Esophagus squamous epithelium (tissue), 5 donors: ENCODE results near the gene RABGAP1L. TPM values are rescaled to one million over a fixed set of nuclear protein-coding genes. Genes with fewer than 3 reads are reported as not detected.

Source experiments
- DNase-seq: peaks from one replicate; lab custom pipeline; 2025; lab: John Stamatoyannopoulos, UW
- H3K27ac ChIP-seq, 4 donors: fragments of 200-600 bp; sonication (generic); one replicate each; pipeline ENCODE4 v1.5.1; 2016 to 2019; ENCODE audit warnings: mild to moderate bottlenecking in 1 of 4
- H3K27me3 ChIP-seq, 4 donors: fragments of 200-600 bp; sonication (generic); 1 replicate in 3 of 4; 2 replicates in 1 of 4; pipeline versions ENCODE4 v1.5.1 to v1.6.0; 2017 to 2021; ENCODE audit warnings: antibody characterized with exemption in 1 of 4
- H3K36me3 ChIP-seq, 3 donors: fragments of 200-600 bp; sonication (generic); one replicate each; pipeline ENCODE4 v1.5.1; 2016 to 2019
- H3K4me1 ChIP-seq, 3 donors: fragments of 200-600 bp; sonication (generic); one replicate each; pipeline ENCODE4 v1.5.1; 2017 to 2019
- H3K4me3 ChIP-seq, 4 donors: fragments of 200-600 bp; sonication (generic); 1 replicate in 3 of 4; 2 replicates in 1 of 4; pipeline ENCODE4 v1.5.1; 2016 to 2019; ENCODE audit warnings: mild to moderate bottlenecking in 2 of 4, moderate library complexity in 1 of 4
- H3K9me3 ChIP-seq, 3 donors: fragments of 200-600 bp; sonication (generic); one replicate each; pipeline ENCODE4 v1.5.1; 2016 to 2019
- CTCF ChIP-seq, 6 experiments: fragments of 450-650 bp in 4 of 6; fragments of 200-600 bp in 2 of 6; sonication (generic) in 2 of 6; IDR thresholded peaks; one replicate each; pipeline ENCODE4 v1.5.1; 2016 to 2019; ENCODE audit warnings: antibody characterized with exemption in 6 of 6, mild to moderate bottlenecking in 4 of 6, moderate library complexity in 4 of 6
- POLR2A ChIP-seq, 4 donors: fragments of 450-650 bp; IDR thresholded peaks; one replicate each; pipeline ENCODE4 v1.6.1; 2017; ENCODE audit warnings: antibody characterized with exemption in 4 of 4, mild to moderate bottlenecking in 4 of 4, moderate library complexity in 3 of 4
- WGBS, 2 donors: methylation state at CpG; one replicate each; pipeline ENCODE4 v1.1.5; 2018; 5-methylcytosine and 5-hydroxymethylcytosine counted together
- intact Hi-C: fragments of 100-400 bp; cut with DNase I; formaldehyde crosslinking; loops from one replicate; pipeline ENCODE4 v1.15.0; 2022
- total RNA-seq, 4 donors: library from RNA; depleted of rRNA; stranded (reverse); fragments of >200 nt; gene quantifications; one replicate each; pipeline ENCODE4 v1.1.0, GENCODE V29; 2016
- donor health status: DM: yes; HTN: yes; CAD: no.

Gene RABGAP1L
- total RNA-seq, 4 donors from 2014 or later, result 35.7 to 45.6 (median 41.0) TPM

GRCh38 chr1:174149216-174149615, 10.1 kb upstream of the RABGAP1L start:
- 58 to 61% methylated on average over 4 of the region's 4 CpGs for WGBS, 2 donors
- TF ChIP-seq POLR2A (IDR thresholded peaks at IDR 0.05) (no peak), CTCF (IDR thresholded peaks at IDR 0.05) (no peak)
- intact Hi-C loops, result no loop called here
- H3K27ac ChIP-seq, result no peak overlapping the region
- H3K36me3 ChIP-seq, result no peaks in the 10 kb centered on the region
- no peak overlapping the region for H3K4me3 ChIP-seq
- no peak for DNase-seq
- H3K4me1 ChIP-seq, result peaks cover 0 to 21% (median 6%) of the 10 kb centered on the region in 3 donors
- H3K9me3 ChIP-seq, result no peaks in the 10 kb centered on the region
- H3K27me3 ChIP-seq, result no peaks in the 10 kb centered on the region

- TF ChIP-seq CTCF (IDR thresholded peaks at IDR 0.05) (no peak), POLR2A (IDR thresholded peaks at IDR 0.05) (no peak)
- WGBS, 2 donors, result 100% methylated on average over 2 of the region's 2 CpGs
- H3K9me3 ChIP-seq, result no peaks in the 10 kb centered on the region
- no peak for DNase-seq
- no peaks in the 10 kb centered on the region for H3K36me3 ChIP-seq
- intact Hi-C loops, result no loop called here
- peaks cover 0 to 21% (median 6%) of the 10 kb centered on the region in 3 donors for H3K4me1 ChIP-seq
- no peak overlapping the region for H3K4me3 ChIP-seq
- H3K27ac ChIP-seq, result no peak overlapping the region
- no peaks in the 10 kb centered on the region for H3K27me3 ChIP-seq
Measured at GRCh38 chr1:174150499-174150898, 8.8 kb upstream of the RABGAP1L start.

- intact Hi-C loops, result no loop called here
- WGBS, 2 donors, result 33 to 42% methylated on average over 1 of the region's 1 CpG
- Histone ChIP-seq H3K27ac (peak overlapping the region in 1 of 4 donors; percentile 23), H3K9me3 (no peaks in the 10 kb centered on the region), H3K36me3 (no peaks in the 10 kb centered on the region), H3K4me3 (no peak overlapping the region), H3K27me3 (no peaks in the 10 kb centered on the region), H3K4me1 (peaks cover 0 to 33% (median 6%) of the 10 kb centered on the region in 3 donors)
- no peak for DNase-seq
- no peak for TF ChIP-seq POLR2A (IDR thresholded peaks at IDR 0.05)
- no peak for TF ChIP-seq CTCF (IDR thresholded peaks at IDR 0.05)
Measured at GRCh38 chr1:174152427-174152826, 6.9 kb upstream of the RABGAP1L start.

- Histone ChIP-seq H3K27ac (peak overlapping the region in 1 of 4 donors; percentile 23), H3K4me1 (peaks cover 0 to 41% (median 6%) of the 10 kb centered on the region in 3 donors), H3K27me3 (no peaks in the 10 kb centered on the region), H3K4me3 (no peak overlapping the region), H3K36me3 (no peaks in the 10 kb centered on the region), H3K9me3 (no peaks in the 10 kb centered on the region)
- DNase-seq, result no peak
- intact Hi-C loops, result no loop called here
- 53 to 54% methylated on average over 5 of the region's 5 CpGs for WGBS, 2 donors
- TF ChIP-seq POLR2A (IDR thresholded peaks at IDR 0.05) (no peak), CTCF (IDR thresholded peaks at IDR 0.05) (no peak)
Measured at GRCh38 chr1:174153085-174153824, 6.1 kb upstream of the RABGAP1L start.

GRCh38 chr1:174153825-174154107, 5.6 kb upstream of the RABGAP1L start:
- intact Hi-C loops, result no loop called here

More at GRCh38 chr1:174153825-174154107, 5.6 kb upstream of the RABGAP1L start:
- DNase-seq, result no peak
- Histone ChIP-seq H3K36me3 (no peaks in the 10 kb centered on the region), H3K4me1 (peaks cover 0 to 46% (median 6%) of the 10 kb centered on the region in 3 donors), H3K27me3 (no peaks in the 10 kb centered on the region), H3K4me3 (no peak overlapping the region), H3K9me3 (no peaks in the 10 kb centered on the region), H3K27ac (no peak overlapping the region)
- TF ChIP-seq POLR2A (IDR thresholded peaks at IDR 0.05) (no peak), CTCF (IDR thresholded peaks at IDR 0.05) (no peak)
